Keratinocyte (primary cell): ENCODE results near the gene NOP16. TPM values are rescaled to one million over a fixed set of nuclear protein-coding genes. Genes with fewer than 3 reads are reported as not detected.

Experiments used
- DNase-seq: peaks from one replicate; pipeline ENCODE4 v3.0.0-alpha.2; 2011; ENCODE audit warnings: low read depth, missing footprints, low spot score
- FAIRE-seq: peaks from 2 replicates; lab custom pipeline; 2011; peaks lifted over from hg19 to GRCh38; lab: Jason Lieb, UNC
- H2AFZ ChIP-seq: 2 replicates; pipeline ENCODE4 v1.6.0; 2012; ENCODE audit warnings: low read length, control low read depth, inconsistent platforms; ENCODE audit not compliant: control insufficient read depth
- H3K27ac ChIP-seq: 2 replicates; pipeline ENCODE4 v1.5.1; 2011; ENCODE audit warnings: low read length; ENCODE audit not compliant: control insufficient read depth, insufficient read depth
- H3K27me3 ChIP-seq: 3 replicates; pipeline ENCODE4 v1.6.0; 2011; ENCODE audit warnings: low read length; ENCODE audit not compliant: control insufficient read depth, insufficient read depth; ENCODE audit errors: extremely low read depth
- H3K36me3 ChIP-seq, 2 experiments: 2 replicates in 1 of 2; 3 replicates in 1 of 2; pipeline ENCODE4 v1.5.1; 2011; ENCODE audit warnings: low read length in 2 of 2, mild to moderate bottlenecking in 1 of 2; ENCODE audit not compliant: control insufficient read depth in 2 of 2, insufficient read depth in 2 of 2; ENCODE audit errors: extremely low read depth in 1 of 2
- H3K4me1 ChIP-seq: 3 replicates; pipeline ENCODE4 v1.5.1; 2011; ENCODE audit warnings: low read length; ENCODE audit not compliant: control insufficient read depth, insufficient read depth; ENCODE audit errors: extremely low read depth
- H3K4me2 ChIP-seq: 3 replicates; pipeline ENCODE4 v1.6.0; 2011; ENCODE audit warnings: low read depth, low read length; ENCODE audit not compliant: control insufficient read depth, insufficient read depth; ENCODE audit errors: extremely low read depth
- H3K4me3 ChIP-seq, 3 experiments: fragments of 200-600 bp in 1 of 3; sonication (generic) in 1 of 3; 2 replicates in 2 of 3; 3 replicates in 1 of 3; pipeline ENCODE4 v1.5.1; 2011 to 2016; ENCODE audit warnings: low read length in 3 of 3, mild to moderate bottlenecking in 3 of 3, control low read depth in 2 of 3, inconsistent platforms in 1 of 3, low read depth in 1 of 3, mixed read lengths in 1 of 3, mixed run types in 1 of 3, moderate library complexity in 1 of 3; ENCODE audit not compliant: control insufficient read depth in 2 of 3, insufficient read depth in 2 of 3; ENCODE audit errors: extremely low read depth in 1 of 3
- H3K79me2 ChIP-seq: 2 replicates; pipeline ENCODE4 v1.6.0; 2012; ENCODE audit warnings: low read length; ENCODE audit not compliant: control insufficient read depth, insufficient read depth
- H3K9ac ChIP-seq: 3 replicates; pipeline ENCODE4 v1.6.0; 2011; ENCODE audit warnings: low read length; ENCODE audit not compliant: control insufficient read depth, insufficient read depth; ENCODE audit errors: extremely low read depth
- H3K9me1 ChIP-seq: 3 replicates; pipeline ENCODE4 v1.6.0; 2011; ENCODE audit warnings: low read length; ENCODE audit not compliant: control insufficient read depth, insufficient read depth; ENCODE audit errors: extremely low read depth
- H3K9me3 ChIP-seq: 2 replicates; pipeline ENCODE4 v1.5.1; 2012; ENCODE audit warnings: low read depth, low read length; ENCODE audit not compliant: control insufficient read depth
- H4K20me1 ChIP-seq: 3 replicates; pipeline ENCODE4 v1.6.0; 2011; ENCODE audit warnings: low read length; ENCODE audit not compliant: control insufficient read depth, insufficient read depth; ENCODE audit errors: extremely low read depth
- EZH2 ChIP-seq: IDR thresholded peaks from one replicate; pipeline ENCODE4 v1.6.1; 2012; ENCODE audit warnings: inconsistent platforms, mild to moderate bottlenecking, low read length, moderate library complexity
- dilution Hi-C: fragments of 300-500 bp; cut with MboI; formaldehyde crosslinking; loops from one replicate; pipeline ENCODE4 v1.7.0; 2020; ENCODE audit warnings: low sequenced_read_pairs; ENCODE audit not compliant: extremely low pct_ligation_motif_present
- polyA plus RNA-seq, 5 experiments: library from polyadenylated mRNA; depleted of rRNA in 3 of 5; stranded (reverse) in 3 of 5; stranded (forward) in 1 of 5; unstranded in 1 of 5; fragments of >200 nt; gene quantifications; 1 replicate in 1 of 5; 2 replicates in 3 of 5; 3 replicates in 1 of 5; pipeline versions ENCODE4 v1.2.1 to v1.2.3, GENCODE V29; 2011 to 2012; ENCODE audit warnings: missing spikeins in 2 of 5, low read depth in 1 of 5, low replicate concordance in 1 of 5
- TF ChIP-seq, protein P1 (sequence below), 3 experiments: IDR thresholded peaks in 1 of 3; conservative IDR thresholded peaks in 1 of 3; optimal IDR thresholded peaks in 1 of 3; 2 replicates in 2 of 3; 3 replicates in 1 of 3; pipeline versions ENCODE3 to v1.5.1; 2011; ENCODE audit warnings: low read length in 3 of 3, mild to moderate bottlenecking in 3 of 3, moderate library complexity in 2 of 3, control low read depth in 1 of 3, inconsistent platforms in 1 of 3; ENCODE audit not compliant: insufficient read depth in 2 of 3; ENCODE audit errors: extremely low read depth in 1 of 3

NOP16 gene
- polyA plus RNA-seq, 1 donor (not counting 4 experiments of a cell fraction or from before 2014, with no cell fraction given) = 96.7 TPM

DNA sequence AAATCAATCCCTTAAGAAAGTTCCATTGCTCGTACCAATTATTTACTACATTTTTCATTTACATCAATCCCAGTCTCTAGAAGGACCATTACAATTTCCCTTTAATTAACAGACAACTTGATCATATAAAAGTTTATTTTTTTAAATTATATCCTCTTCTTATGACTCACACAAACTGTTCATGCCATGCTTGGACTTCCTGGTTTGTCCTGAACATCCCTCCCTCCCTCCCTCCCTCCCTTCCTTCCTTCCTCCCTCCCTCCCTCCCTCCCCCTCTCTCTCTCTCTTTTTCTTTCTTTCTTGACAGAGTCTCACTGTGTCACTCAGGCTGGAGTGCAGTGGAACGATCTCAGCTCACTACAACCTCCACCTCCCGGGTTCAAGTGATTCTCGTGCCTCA, 39.6 kb upstream of the NOP16 start:
- FAIRE-seq (no peak), DNase-seq (no peak)
- H3K9ac ChIP-seq = no peak overlapping the region
- TF ChIP-seq, protein P1, sequence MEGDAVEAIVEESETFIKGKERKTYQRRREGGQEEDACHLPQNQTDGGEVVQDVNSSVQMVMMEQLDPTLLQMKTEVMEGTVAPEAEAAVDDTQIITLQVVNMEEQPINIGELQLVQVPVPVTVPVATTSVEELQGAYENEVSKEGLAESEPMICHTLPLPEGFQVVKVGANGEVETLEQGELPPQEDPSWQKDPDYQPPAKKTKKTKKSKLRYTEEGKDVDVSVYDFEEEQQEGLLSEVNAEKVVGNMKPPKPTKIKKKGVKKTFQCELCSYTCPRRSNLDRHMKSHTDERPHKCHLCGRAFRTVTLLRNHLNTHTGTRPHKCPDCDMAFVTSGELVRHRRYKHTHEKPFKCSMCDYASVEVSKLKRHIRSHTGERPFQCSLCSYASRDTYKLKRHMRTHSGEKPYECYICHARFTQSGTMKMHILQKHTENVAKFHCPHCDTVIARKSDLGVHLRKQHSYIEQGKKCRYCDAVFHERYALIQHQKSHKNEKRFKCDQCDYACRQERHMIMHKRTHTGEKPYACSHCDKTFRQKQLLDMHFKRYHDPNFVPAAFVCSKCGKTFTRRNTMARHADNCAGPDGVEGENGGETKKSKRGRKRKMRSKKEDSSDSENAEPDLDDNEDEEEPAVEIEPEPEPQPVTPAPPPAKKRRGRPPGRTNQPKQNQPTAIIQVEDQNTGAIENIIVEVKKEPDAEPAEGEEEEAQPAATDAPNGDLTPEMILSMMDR (optimal IDR thresholded peaks at IDR 0.05 in 1 of 3, IDR thresholded peaks at IDR 0.05 in 1 of 3, conservative IDR thresholded peaks at IDR 0.05 in 1 of 3; ENCODE audit: extremely low read depth in 1 of 3, insufficient read depth in 2 of 3, low read length in 3 of 3) = no peak
- no peak for TF ChIP-seq EZH2
- H4K20me1 ChIP-seq = no peaks in the 10 kb centered on the region
- H3K79me2 ChIP-seq = no peaks in the 10 kb centered on the region
- no peak overlapping the region for H2AFZ ChIP-seq
- no peak overlapping the region for H3K27ac ChIP-seq
- H3K4me2 ChIP-seq = no peak overlapping the region
- H3K27me3 ChIP-seq = no peaks in the 10 kb centered on the region
- H3K9me1 ChIP-seq = no peaks in the 10 kb centered on the region
- H3K9me3 ChIP-seq = no peaks in the 10 kb centered on the region
- H3K4me3 ChIP-seq = no peak overlapping the region
- no peaks in the 10 kb centered on the region for H3K4me1 ChIP-seq
- dilution Hi-C loops = no loop called here
- no peaks in the 10 kb centered on the region for H3K36me3 ChIP-seq

DNA sequence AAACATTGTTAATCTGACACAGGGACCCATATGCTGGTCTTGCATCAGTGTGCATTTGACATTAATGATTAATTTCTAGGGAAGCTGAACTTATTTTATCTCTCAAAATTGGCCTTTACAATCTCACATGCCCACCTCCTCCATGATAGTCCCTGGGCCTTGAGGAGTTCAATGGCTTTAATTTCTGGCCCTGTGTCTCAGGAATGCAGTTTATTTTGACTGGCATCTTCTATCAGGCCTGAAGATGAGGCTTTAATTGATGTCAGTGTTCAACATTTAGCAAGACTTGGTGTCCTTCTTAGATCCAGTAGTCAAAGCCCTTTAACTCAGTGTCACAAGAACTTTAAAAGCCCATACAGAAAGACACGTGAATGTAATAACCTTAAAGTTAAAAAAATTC, 38.5 kb upstream of the NOP16 start:
- Histone ChIP-seq H3K9ac (no peak overlapping the region), H3K27me3 (no peaks in the 10 kb centered on the region), H3K4me3 (no peak overlapping the region), H3K9me3 (no peaks in the 10 kb centered on the region), H3K9me1 (no peaks in the 10 kb centered on the region), H3K4me2 (no peak overlapping the region), H4K20me1 (no peaks in the 10 kb centered on the region), H3K79me2 (no peaks in the 10 kb centered on the region), H3K36me3 (no peaks in the 10 kb centered on the region), H3K27ac (no peak overlapping the region), H2AFZ (no peak overlapping the region), H3K4me1 (no peaks in the 10 kb centered on the region)
- TF ChIP-seq, protein P1 (optimal IDR thresholded peaks at IDR 0.05 in 1 of 3, IDR thresholded peaks at IDR 0.05 in 1 of 3, conservative IDR thresholded peaks at IDR 0.05 in 1 of 3; ENCODE audit: extremely low read depth in 1 of 3, insufficient read depth in 2 of 3, low read length in 3 of 3) = no peak
- TF ChIP-seq EZH2 = no peak
- dilution Hi-C loops = no loop called here
- no peak for FAIRE-seq
- DNase-seq = no peak
